GM12892 (cell line): Measurements from ENCODE around the gene WDR59.

ENCODE experiments used
- POLR2A ChIP-seq: IDR thresholded peaks from 2 replicates; pipeline ENCODE4 v1.6.1; 2011; ENCODE audit warnings: low read depth, low read length, control low read depth
- TAF1 ChIP-seq: IDR thresholded peaks from 2 replicates; pipeline ENCODE4 v1.6.1; 2011; ENCODE audit warnings: low read depth, mild to moderate bottlenecking, control low read depth, low read length, borderline replicate concordance

DNA sequence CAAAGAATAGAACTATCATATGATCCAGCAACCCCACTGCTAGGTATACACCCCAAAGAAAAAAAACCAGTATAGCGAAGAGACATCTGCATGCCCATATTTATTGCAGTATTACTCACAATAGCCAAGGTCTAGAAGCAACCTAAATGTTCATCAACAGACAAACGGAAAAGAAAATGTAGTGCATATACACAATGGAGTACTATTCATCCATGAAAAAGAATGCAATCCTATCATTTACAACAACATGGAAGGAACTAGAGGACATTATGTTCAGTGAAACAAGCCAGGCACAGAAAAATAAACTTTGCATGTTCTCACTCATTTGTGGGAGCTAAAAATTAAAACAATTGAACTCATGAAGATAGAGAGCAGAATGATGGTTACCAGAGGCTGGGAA is 55.3 kb downstream of the WDR59 start:
- TF ChIP-seq TAF1 = no peak
- TF ChIP-seq POLR2A = no peak
